Gastrocnemius medialis (tissue), 4 donors: Measurements from ENCODE around the gene ZNF750.

Source experiments
- CTCF ChIP-seq, 5 experiments: fragments of 450-650 bp in 3 of 5; fragments of 200-600 bp in 2 of 5; sonication (generic) in 2 of 5; IDR thresholded peaks in 4 of 5; conservative IDR thresholded peaks in 1 of 5; 1 replicate in 4 of 5; 2 replicates in 1 of 5; pipeline ENCODE4 v1.5.1; 2016 to 2019; ENCODE audit warnings: antibody characterized with exemption in 5 of 5, mild to moderate bottlenecking in 3 of 5, moderate library complexity in 3 of 5
- POLR2A ChIP-seq, 2 donors: fragments of 450-650 bp; IDR thresholded peaks; one replicate each; pipeline ENCODE4 v1.6.1; 2017; ENCODE audit warnings: antibody characterized with exemption in 2 of 2, mild to moderate bottlenecking in 2 of 2, moderate library complexity in 2 of 2

- TF ChIP-seq CTCF (IDR thresholded peaks at IDR 0.05 in 4 of 5, conservative IDR thresholded peaks at IDR 0.05 in 1 of 5) (no peak), POLR2A (IDR thresholded peaks at IDR 0.05) (no peak)
Measured at GRCh38 chr17:82846061-82846691, 6.4 kb upstream of the ZNF750 start.
